Mammary epithelial cell (primary cell): ENCODE measurements around the gene FKBP14.

Experiments
- EZH2 ChIP-seq: IDR thresholded peaks from 2 replicates; pipeline ENCODE4 v1.6.1; 2012; ENCODE audit warnings: low read length, inconsistent platforms, borderline replicate concordance
- TF ChIP-seq, protein P1 (sequence below), 2 donors: IDR thresholded peaks in 1 of 2; conservative IDR thresholded peaks in 1 of 2; 2 replicates each; pipeline ENCODE4 v1.5.1; 2011 to 2012; ENCODE audit warnings: inconsistent platforms in 2 of 2, low read length in 2 of 2, mild to moderate bottlenecking in 2 of 2, control low read depth in 1 of 2, low read depth in 1 of 2; ENCODE audit not compliant: insufficient read depth in 1 of 2; ENCODE audit errors: extremely low read depth in 1 of 2

DNA sequence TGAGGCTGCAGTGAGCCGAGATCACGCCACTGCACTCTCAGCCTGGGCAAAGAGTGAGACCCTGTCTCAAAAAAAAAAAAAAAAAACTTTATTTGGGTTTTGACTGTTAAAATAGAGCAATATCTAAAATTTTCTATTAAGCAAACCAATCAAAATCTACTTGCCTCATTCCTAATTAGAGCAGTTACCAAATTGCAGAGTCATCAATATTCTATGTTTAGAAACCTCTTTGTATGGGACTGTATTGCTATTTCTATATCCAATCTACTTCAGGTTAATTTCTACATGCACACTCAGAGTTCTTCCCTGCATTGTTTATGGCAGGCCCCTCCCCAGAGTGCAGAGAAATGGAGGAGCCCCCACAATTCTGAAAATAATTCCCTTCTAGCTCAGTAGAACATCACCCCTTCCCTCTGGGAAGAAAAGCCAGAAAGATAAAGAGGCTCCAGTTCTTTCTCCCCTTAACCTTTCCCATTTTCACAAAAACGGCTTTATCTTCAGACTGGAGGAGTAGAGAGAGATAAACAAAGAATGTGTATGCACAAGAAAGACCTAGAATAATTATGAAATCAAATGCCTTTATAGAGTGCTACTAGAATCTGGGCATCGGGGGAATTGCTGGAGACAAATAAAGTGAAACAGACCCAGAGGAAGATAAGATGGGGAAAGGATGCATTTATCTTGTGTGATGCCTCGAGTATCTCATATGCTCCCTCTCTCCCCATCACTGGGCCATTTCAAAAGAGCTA lies 54.8 kb downstream of the FKBP14 start:
- TF ChIP-seq, protein P1, sequence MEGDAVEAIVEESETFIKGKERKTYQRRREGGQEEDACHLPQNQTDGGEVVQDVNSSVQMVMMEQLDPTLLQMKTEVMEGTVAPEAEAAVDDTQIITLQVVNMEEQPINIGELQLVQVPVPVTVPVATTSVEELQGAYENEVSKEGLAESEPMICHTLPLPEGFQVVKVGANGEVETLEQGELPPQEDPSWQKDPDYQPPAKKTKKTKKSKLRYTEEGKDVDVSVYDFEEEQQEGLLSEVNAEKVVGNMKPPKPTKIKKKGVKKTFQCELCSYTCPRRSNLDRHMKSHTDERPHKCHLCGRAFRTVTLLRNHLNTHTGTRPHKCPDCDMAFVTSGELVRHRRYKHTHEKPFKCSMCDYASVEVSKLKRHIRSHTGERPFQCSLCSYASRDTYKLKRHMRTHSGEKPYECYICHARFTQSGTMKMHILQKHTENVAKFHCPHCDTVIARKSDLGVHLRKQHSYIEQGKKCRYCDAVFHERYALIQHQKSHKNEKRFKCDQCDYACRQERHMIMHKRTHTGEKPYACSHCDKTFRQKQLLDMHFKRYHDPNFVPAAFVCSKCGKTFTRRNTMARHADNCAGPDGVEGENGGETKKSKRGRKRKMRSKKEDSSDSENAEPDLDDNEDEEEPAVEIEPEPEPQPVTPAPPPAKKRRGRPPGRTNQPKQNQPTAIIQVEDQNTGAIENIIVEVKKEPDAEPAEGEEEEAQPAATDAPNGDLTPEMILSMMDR (conservative IDR thresholded peaks at IDR 0.05 in 1 of 2, IDR thresholded peaks at IDR 0.05 in 1 of 2; ENCODE audit: extremely low read depth in 1 of 2, insufficient read depth in 1 of 2, low read depth in 1 of 2, low read length in 2 of 2) = no peak
- TF ChIP-seq EZH2 = no peak
